ENCODE measurements around the gene TXLNG. TPM values are rescaled to one million over a fixed set of nuclear protein-coding genes. Genes with fewer than 3 reads are reported as not detected.
"Not testable (repeated sequence)": the region's sequence is repeated elsewhere in the genome, so short reads cannot be mapped to it uniquely, and the experiment has no call there.

Gene TXLNG
- total RNA-seq, 1 donor from 2014 or later = 5.1 TPM

GRCh38 chrX:16745659-16746058, 40.6 kb upstream of the TXLNG start:
- no peaks in the 10 kb centered on the region for H3K27me3 ChIP-seq (ENCODE audit: low read depth)
- H3K9me3 ChIP-seq (replicated peaks) = no peaks in the 10 kb centered on the region
- H3K4me1 ChIP-seq = no peaks in the 10 kb centered on the region
- peak overlapping the region; percentile 34 for H3K27ac ChIP-seq (replicated peaks)
- no peak for DNase-seq
- intact Hi-C loops (cut with micrococcal nuclease) = no loop called here
- no peak overlapping the region for H3K4me3 ChIP-seq
- peaks cover 49% of the 10 kb centered on the region for H3K36me3 ChIP-seq
- no peak for TF ChIP-seq CTCF (IDR thresholded peaks at IDR 0.05; ENCODE audit: borderline replicate concordance)

GRCh38 chrX:16748425-16748824, 37.8 kb upstream of the TXLNG start:
- no peak for TF ChIP-seq CTCF (IDR thresholded peaks at IDR 0.05; ENCODE audit: borderline replicate concordance)
- H3K27me3 ChIP-seq (ENCODE audit: low read depth) = no peaks in the 10 kb centered on the region
- intact Hi-C loops (cut with micrococcal nuclease) = no loop called here
- H3K9me3 ChIP-seq (replicated peaks) = no peaks in the 10 kb centered on the region
- peaks cover 36% of the 10 kb centered on the region for H3K36me3 ChIP-seq
- no peak overlapping the region for H3K4me3 ChIP-seq
- no peak overlapping the region for H3K27ac ChIP-seq (replicated peaks)
- no peaks in the 10 kb centered on the region for H3K4me1 ChIP-seq
- DNase-seq = no peak

GRCh38 chrX:16750136-16750535, 36.1 kb upstream of the TXLNG start:
- H3K4me1 ChIP-seq = no peaks in the 10 kb centered on the region
- no peaks in the 10 kb centered on the region for H3K9me3 ChIP-seq (replicated peaks)
- no peak for TF ChIP-seq CTCF (IDR thresholded peaks at IDR 0.05; ENCODE audit: borderline replicate concordance)
- peaks cover 26% of the 10 kb centered on the region for H3K36me3 ChIP-seq
- intact Hi-C loops (cut with micrococcal nuclease) = no loop called here
- no peaks in the 10 kb centered on the region for H3K27me3 ChIP-seq (ENCODE audit: low read depth)
- H3K27ac ChIP-seq (replicated peaks) = no peak overlapping the region
- DNase-seq = no peak
- no peak overlapping the region for H3K4me3 ChIP-seq

GRCh38 chrX:16754019-16754418, 32.2 kb upstream of the TXLNG start:
- Histone ChIP-seq H3K4me3 (no peak overlapping the region), H3K36me3 (peaks cover 42% of the 10 kb centered on the region), H3K9me3 (replicated peaks) (no peaks in the 10 kb centered on the region), H3K4me1 (no peaks in the 10 kb centered on the region), H3K27ac (replicated peaks) (no peak overlapping the region), H3K27me3 (ENCODE audit: low read depth) (no peaks in the 10 kb centered on the region)
- intact Hi-C loops (cut with micrococcal nuclease) = no loop called here
- no peak for TF ChIP-seq CTCF (IDR thresholded peaks at IDR 0.05; ENCODE audit: borderline replicate concordance)
- no peak for DNase-seq

- peaks cover 54% of the 10 kb centered on the region for H3K36me3 ChIP-seq
- no peak for TF ChIP-seq CTCF (IDR thresholded peaks at IDR 0.05; ENCODE audit: borderline replicate concordance)
- no peak overlapping the region for H3K27ac ChIP-seq (replicated peaks)
- H3K4me1 ChIP-seq = no peaks in the 10 kb centered on the region
- no peaks in the 10 kb centered on the region for H3K27me3 ChIP-seq (ENCODE audit: low read depth)
- no peak for DNase-seq
- H3K4me3 ChIP-seq = no peak overlapping the region
- intact Hi-C loops (cut with micrococcal nuclease) = no loop called here
- H3K9me3 ChIP-seq (replicated peaks) = no peaks in the 10 kb centered on the region
These were observed 29.5 kb upstream of the TXLNG start for GRCh38 chrX:16756724-16757123.

- H3K27me3 ChIP-seq (ENCODE audit: low read depth); H3K4me1 ChIP-seq; DNase-seq; intact Hi-C loops (cut with micrococcal nuclease); H3K4me3 ChIP-seq; H3K27ac ChIP-seq (replicated peaks); H3K9me3 ChIP-seq (replicated peaks): not testable (repeated sequence)
- H3K36me3 ChIP-seq = peaks cover 35% of the 10 kb centered on the region
These were observed 24.8 kb upstream of the TXLNG start for GRCh38 chrX:16761500-16761899.

Data from left ventricle myocardium inferior (tissue), 1 donor.